Stomach (tissue), 9 donors: ENCODE measurements around the gene COL11A2. TPM values are rescaled to one million over a fixed set of nuclear protein-coding genes. Genes with fewer than 3 reads are reported as not detected.

Source experiments
- DNase-seq, 2 donors: peaks; one replicate each; pipeline versions ENCODE4 v3.0.0 to v3.0.0-alpha.2; 2013 to 2019
- H3K27ac ChIP-seq, 5 donors: fragments of 200-600 bp in 4 of 5; sonication (generic) in 4 of 5; one replicate each; pipeline ENCODE4 v1.5.1; 2013 to 2019; ENCODE audit warnings: mild to moderate bottlenecking in 1 of 5, moderate library complexity in 1 of 5
- H3K27me3 ChIP-seq, 3 donors: fragments of 200-600 bp; sonication (generic); one replicate each; pipeline ENCODE4 v1.5.1; 2017 to 2019; ENCODE audit warnings: mixed run types in 1 of 3
- H3K36me3 ChIP-seq, 4 donors: fragments of 200-600 bp; sonication (generic); 1 replicate in 3 of 4; 2 replicates in 1 of 4; pipeline ENCODE4 v1.5.1; 2016 to 2019
- H3K4me1 ChIP-seq, 4 donors: fragments of 200-600 bp; sonication (generic); one replicate each; pipeline ENCODE4 v1.5.1; 2016 to 2019
- H3K4me3 ChIP-seq, 4 donors: fragments of 200-600 bp; sonication (generic) in 3 of 4; one replicate each; pipeline ENCODE4 v1.5.1; 2016 to 2019; ENCODE audit warnings: mild to moderate bottlenecking in 1 of 4
- H3K9me3 ChIP-seq, 4 donors: fragments of 200-600 bp; sonication (generic); one replicate each; pipeline ENCODE4 v1.5.1; 2016 to 2019
- CTCF ChIP-seq, 7 experiments: fragments of 450-650 bp in 4 of 7; fragments of 200-600 bp in 3 of 7; sonication (generic) in 3 of 7; IDR thresholded peaks; one replicate each; pipeline ENCODE4 v1.5.1; 2016 to 2019; ENCODE audit warnings: antibody characterized with exemption in 7 of 7, control low read depth in 2 of 7, mild to moderate bottlenecking in 1 of 7
- EP300 ChIP-seq: sonication (generic); formaldehyde crosslinking; IDR thresholded peaks from one replicate; pipeline ENCODE4 v1.6.1; 2017; ENCODE audit warnings: antibody characterized with exemption
- POLR2A ChIP-seq, 4 donors: fragments of 450-650 bp; IDR thresholded peaks; one replicate each; pipeline ENCODE4 v1.6.1; 2016; ENCODE audit warnings: antibody characterized with exemption in 4 of 4, control low read depth in 2 of 4, mild to moderate bottlenecking in 1 of 4, moderate library complexity in 1 of 4
- POLR2AphosphoS5 ChIP-seq, 3 donors: sonication (generic); formaldehyde crosslinking; IDR thresholded peaks; one replicate each; pipeline ENCODE4 v1.6.1; 2016; ENCODE audit warnings: antibody characterized with exemption in 3 of 3
- WGBS, 5 donors: extraction: QIAGEN DNeasy Blood & Tissue Kit in 3 of 5; methylation state at CpG; one replicate each; pipeline versions ENCODE4 v1.1.5 to v1.1.7; 2013 to 2018; 5-methylcytosine and 5-hydroxymethylcytosine counted together
- intact Hi-C: fragments of 100-400 bp; cut with DNase I; formaldehyde crosslinking; loops from one replicate; pipeline ENCODE4 v1.15.1; 2023; ENCODE audit warnings: low total_unique reads
- polyA plus RNA-seq, 3 donors: library from polyadenylated mRNA; stranded (reverse); fragments of 200-250 nt; gene quantifications; one replicate each; pipeline ENCODE4 v1.2.3, GENCODE V29; 2013
- total RNA-seq, 5 donors: library from RNA; depleted of rRNA; stranded (reverse); fragments of >200 nt; gene quantifications; one replicate each; pipeline versions ENCODE4 v1.1.0 to v1.2.3, GENCODE V29; 2014 to 2016
- donor health status: healthy with polysubstance abuse.
- donor health status: Bipolar disorder and iron deficiency.
- donor health status: healthy.

Gene COL11A2
- total and polyA plus RNA-seq, 8 donors, result under 0.01 to 1.5 (median 0.87) TPM; not detected in 3

GRCh38 chr6:33139596-33140206 lies 52.6 kb downstream of the COL11A2 start:
- 52 to 77% (median 73%) methylated on average over 8 of the region's 8 CpGs for WGBS, 5 donors

GRCh38 chr6:33136310-33136900 lies 55.9 kb downstream of the COL11A2 start:
- WGBS, 5 donors, result 45 to 63% (median 59%) methylated on average over 4 of the region's 4 CpGs
- no peak overlapping the region for H3K4me3 ChIP-seq
- no peak for DNase-seq
- H3K27me3 ChIP-seq, result peaks cover 0 to 10% (median 0%) of the 10 kb centered on the region in 3 donors
- TF ChIP-seq EP300, result no peak
- no peak for TF ChIP-seq CTCF (IDR thresholded peaks at IDR 0.05)
- no peak for TF ChIP-seq POLR2AphosphoS5 (IDR thresholded peaks at IDR 0.05)
- no peak for TF ChIP-seq POLR2A (IDR thresholded peaks at IDR 0.05)
- intact Hi-C loops, result no loop called here
- H3K4me1 ChIP-seq, result no peaks in the 10 kb centered on the region
- H3K27ac ChIP-seq, result no peak overlapping the region
- H3K9me3 ChIP-seq, result no peaks in the 10 kb centered on the region
- H3K36me3 ChIP-seq, result no peaks in the 10 kb centered on the region

More at GRCh38 chr6:33139596-33140206, 52.6 kb downstream of the COL11A2 start:
- TF ChIP-seq CTCF (IDR thresholded peaks at IDR 0.05) (no peak), POLR2AphosphoS5 (IDR thresholded peaks at IDR 0.05) (no peak), EP300 (no peak), POLR2A (IDR thresholded peaks at IDR 0.05) (no peak)
- no peaks in the 10 kb centered on the region for H3K4me1 ChIP-seq
- no peak overlapping the region for H3K27ac ChIP-seq
- H3K4me3 ChIP-seq, result no peak overlapping the region
- H3K27me3 ChIP-seq, result peaks cover 0 to 27% (median 4%) of the 10 kb centered on the region in 3 donors
- intact Hi-C loops, result loop anchor here (10.0 kb wide), 1 partner anchor 135 kb away; the partner anchor contains the start of gene HLA-DOA
- no peak for DNase-seq
- no peaks in the 10 kb centered on the region for H3K36me3 ChIP-seq
- no peaks in the 10 kb centered on the region for H3K9me3 ChIP-seq

GRCh38 chr6:33132081-33132524 lies 60.2 kb downstream of the COL11A2 start:
- H3K4me3 ChIP-seq, result no peak overlapping the region
- no peaks in the 10 kb centered on the region for H3K36me3 ChIP-seq
- no peaks in the 10 kb centered on the region for H3K4me1 ChIP-seq
- H3K9me3 ChIP-seq, result no peaks in the 10 kb centered on the region
- intact Hi-C loops, result no loop called here
- TF ChIP-seq POLR2A (IDR thresholded peaks at IDR 0.05) (no peak), EP300 (no peak), POLR2AphosphoS5 (IDR thresholded peaks at IDR 0.05) (no peak), CTCF (IDR thresholded peaks at IDR 0.05) (no peak)
- H3K27me3 ChIP-seq, result peaks cover 0 to 2% (median 0%) of the 10 kb centered on the region in 3 donors
- no peak overlapping the region for H3K27ac ChIP-seq
- no peak for DNase-seq
- 71 to 81% (median 75%) methylated on average over 8 of the region's 8 CpGs for WGBS, 5 donors

GRCh38 chr6:33128318-33128717 lies 63.9 kb downstream of the COL11A2 start:
- Histone ChIP-seq H3K9me3 (peaks cover 0 to 15% (median 11%) of the 10 kb centered on the region in 4 donors), H3K4me3 (no peak overlapping the region), H3K27me3 (no peaks in the 10 kb centered on the region), H3K36me3 (no peaks in the 10 kb centered on the region), H3K27ac (no peak overlapping the region), H3K4me1 (no peaks in the 10 kb centered on the region)
- TF ChIP-seq POLR2A (IDR thresholded peaks at IDR 0.05) (no peak), POLR2AphosphoS5 (IDR thresholded peaks at IDR 0.05) (no peak), EP300 (no peak), CTCF (IDR thresholded peaks at IDR 0.05) (no peak)
- 50 to 78% (median 71%) methylated on average over 3 of the region's 3 CpGs for WGBS, 5 donors
- intact Hi-C loops, result loop anchor here (10.0 kb wide), 1 partner anchor 106 kb away; no protein-coding TSS in a partner anchor
- no peak for DNase-seq
